ENCODE results near the gene SLC24A5. TPM values are rescaled to one million over a fixed set of nuclear protein-coding genes. Genes with fewer than 3 reads are reported as not detected.

SLC24A5 gene
- total RNA-seq, 1 experiment from 2014 or later: not detected

DNA sequence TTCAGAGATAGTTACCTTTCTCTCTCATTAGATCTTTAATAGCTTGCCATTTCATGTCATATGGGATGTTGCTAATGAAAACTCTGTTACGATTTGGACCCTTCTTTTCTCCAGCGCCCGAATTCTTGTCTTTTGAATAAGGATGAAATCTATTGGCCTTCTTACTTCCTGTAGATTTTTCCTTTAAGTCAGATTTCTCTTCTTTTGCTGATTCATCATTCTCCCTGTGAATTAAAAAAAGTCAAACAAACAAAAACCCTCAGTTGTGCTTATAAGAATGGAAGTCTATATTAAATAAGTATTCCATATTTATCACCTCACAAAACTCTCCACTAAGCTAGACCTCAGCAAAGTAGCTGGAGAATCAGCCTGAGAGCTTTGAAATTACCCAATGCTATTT lies 47.8 kb downstream of the SLC24A5 start:
- Mint-ChIP-seq H3K9me3 (no peaks in the 10 kb centered on the region), H3K36me3 (ENCODE audit: insufficient read depth in 1 of 3, low read depth in 3 of 3) (peaks cover 7 to 38% (median 31%) of the 10 kb centered on the region in 3 experiments), H3K4me3 (no peak overlapping the region), H3K27ac (peak overlapping the region in 2 of 3 experiments; percentile 15 to 45; a peak in 2 of 7 replicates), H3K4me1 (peaks cover 27 to 33% of the 10 kb centered on the region in 2 experiments), H3K27me3 (ENCODE audit: low read depth) (no peaks in the 10 kb centered on the region)
- Histone ChIP-seq H3K56ac (ENCODE audit: insufficient read length, low read depth, low read length) (no peak overlapping the region), H4K20me1 (ENCODE audit: control insufficient read depth, insufficient read depth, insufficient read length) (no peaks in the 10 kb centered on the region), H3K4ac (ENCODE audit: low read depth, low read length) (no peak overlapping the region), H3K23me2 (ENCODE audit: insufficient read length, low read depth, low read length, poor library complexity, severe bottlenecking) (no peaks in the 10 kb centered on the region), H3K18ac (ENCODE audit: insufficient read length, low read depth, low read length) (no peak overlapping the region), H3K4me2 (ENCODE audit: insufficient read depth, insufficient read length, low read length) (no peak overlapping the region), H3K27ac (ENCODE audit: insufficient read length, low read depth, low read length) (no peak overlapping the region), H3T11ph (ENCODE audit: low read length) (no peak overlapping the region), H2AK5ac (ENCODE audit: insufficient read length, low read length) (no peak overlapping the region), H3K4me1 (ENCODE audit: insufficient read depth, low read length) (no peaks in the 10 kb centered on the region; the same call in 1 of the 2 replicates), H3K27me3 (ENCODE audit: insufficient read depth, low read length) (no peaks in the 10 kb centered on the region), H2BK5ac (ENCODE audit: insufficient read length, low read length) (no peak overlapping the region), H3K14ac (ENCODE audit: insufficient read depth, low read length) (no peak overlapping the region), H2BK15ac (ENCODE audit: low read depth, low read length) (no peak overlapping the region), H3K79me2 (ENCODE audit: insufficient read depth, low read length) (peaks cover 17% of the 10 kb centered on the region; the same call in 1 of the 2 replicates), H2BK20ac (ENCODE audit: low read depth, low read length, poor library complexity, severe bottlenecking) (no peak overlapping the region), H3K9ac (ENCODE audit: extremely low read depth, insufficient read length, low read length) (no peak overlapping the region), H4K5ac (ENCODE audit: insufficient read length, low read depth, low read length) (no peak overlapping the region), H3K23ac (ENCODE audit: insufficient read length, low read depth, low read length) (no peak overlapping the region), H4K91ac (ENCODE audit: insufficient read length, low read depth, low read length) (no peak overlapping the region), H2BK12ac (ENCODE audit: insufficient read length, low read depth, low read length) (no peak overlapping the region), H3K9me3 (ENCODE audit: control insufficient read depth, low read depth, low read length) (no peaks in the 10 kb centered on the region), H2AFZ (ENCODE audit: low read length) (no peak overlapping the region), H3K79me1 (ENCODE audit: insufficient read depth, low read depth, low read length, poor library complexity, severe bottlenecking) (no peaks in the 10 kb centered on the region), H4K8ac (replicated peaks; ENCODE audit: insufficient read length, low read depth, low read length) (no peak overlapping the region), H2BK120ac (ENCODE audit: low read depth, low read length, poor library complexity, severe bottlenecking) (no peak overlapping the region)
- DNase-seq: no peak
- TF ChIP-seq, protein P1, sequence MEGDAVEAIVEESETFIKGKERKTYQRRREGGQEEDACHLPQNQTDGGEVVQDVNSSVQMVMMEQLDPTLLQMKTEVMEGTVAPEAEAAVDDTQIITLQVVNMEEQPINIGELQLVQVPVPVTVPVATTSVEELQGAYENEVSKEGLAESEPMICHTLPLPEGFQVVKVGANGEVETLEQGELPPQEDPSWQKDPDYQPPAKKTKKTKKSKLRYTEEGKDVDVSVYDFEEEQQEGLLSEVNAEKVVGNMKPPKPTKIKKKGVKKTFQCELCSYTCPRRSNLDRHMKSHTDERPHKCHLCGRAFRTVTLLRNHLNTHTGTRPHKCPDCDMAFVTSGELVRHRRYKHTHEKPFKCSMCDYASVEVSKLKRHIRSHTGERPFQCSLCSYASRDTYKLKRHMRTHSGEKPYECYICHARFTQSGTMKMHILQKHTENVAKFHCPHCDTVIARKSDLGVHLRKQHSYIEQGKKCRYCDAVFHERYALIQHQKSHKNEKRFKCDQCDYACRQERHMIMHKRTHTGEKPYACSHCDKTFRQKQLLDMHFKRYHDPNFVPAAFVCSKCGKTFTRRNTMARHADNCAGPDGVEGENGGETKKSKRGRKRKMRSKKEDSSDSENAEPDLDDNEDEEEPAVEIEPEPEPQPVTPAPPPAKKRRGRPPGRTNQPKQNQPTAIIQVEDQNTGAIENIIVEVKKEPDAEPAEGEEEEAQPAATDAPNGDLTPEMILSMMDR (conservative IDR thresholded peaks at IDR 0.05): no peak
- WGBS (ENCODE audit: extremely low coverage, insufficient read length, low lambda C conversion rate): no CpG with 5 or more reads among the region's 3 CpGs
